Activated CD4-positive, alpha-beta T cell treated with anti-CD3 and anti-CD28 coated beads, Interleukin-2, Interleukin-6, amounts not matched to agents 100 ng/mL and 50 ng/mL, durations not matched to agents 16 hours and 8 hours (primary cell): ENCODE results near the gene HIPK2.
A peak's percentile ranks its signal among the peaks of the same experiment; 100 is the strongest.

Source experiments
- DNase-seq: peaks from one replicate; pipeline ENCODE4 v3.0.0-alpha.2; 2020

HIPK2 gene

GRCh38 chr7:139713061-139713460 lies 64.7 kb downstream of the HIPK2 start:
- DNase-seq, result no peak

DNA sequence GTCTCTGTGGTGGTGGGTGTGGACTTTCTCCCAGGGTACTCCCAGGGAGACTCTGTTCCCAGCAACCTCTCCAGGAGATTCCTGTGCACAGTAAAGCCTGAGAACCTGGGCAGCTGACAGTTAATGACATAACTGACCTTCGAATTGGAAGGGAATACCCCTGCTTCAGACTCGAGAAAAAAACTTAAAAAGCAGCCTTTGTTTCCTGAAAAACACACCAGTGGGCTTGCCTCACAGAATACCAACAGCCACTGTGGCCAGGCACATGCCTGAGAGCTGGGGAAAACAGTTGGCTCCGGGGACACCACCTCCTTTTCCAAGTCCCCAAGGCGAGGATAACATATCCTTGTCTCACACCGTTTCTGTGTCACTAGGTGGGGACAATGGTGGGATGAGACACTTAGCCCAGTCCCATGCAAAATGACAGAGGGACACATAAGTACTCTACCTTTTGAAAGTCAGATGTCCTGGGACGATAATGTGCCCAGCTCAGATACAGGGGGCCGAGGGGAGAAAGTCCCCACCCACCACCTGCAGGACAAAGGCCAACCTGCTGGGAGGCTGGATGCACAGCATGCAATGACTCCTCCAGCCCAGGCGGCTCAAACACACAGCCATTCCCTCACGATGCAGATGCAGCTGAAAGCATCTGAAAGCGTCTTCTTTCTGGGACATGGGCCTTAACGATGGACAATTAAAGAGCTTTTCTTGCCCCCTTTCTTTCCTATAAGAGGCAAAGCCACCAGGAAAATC lies 65.6 kb downstream of the HIPK2 start:
- DNase-seq, result no peak

- no peak for DNase-seq
Measured at GRCh38 chr7:139710036-139710435, 67.8 kb downstream of the HIPK2 start.

DNA sequence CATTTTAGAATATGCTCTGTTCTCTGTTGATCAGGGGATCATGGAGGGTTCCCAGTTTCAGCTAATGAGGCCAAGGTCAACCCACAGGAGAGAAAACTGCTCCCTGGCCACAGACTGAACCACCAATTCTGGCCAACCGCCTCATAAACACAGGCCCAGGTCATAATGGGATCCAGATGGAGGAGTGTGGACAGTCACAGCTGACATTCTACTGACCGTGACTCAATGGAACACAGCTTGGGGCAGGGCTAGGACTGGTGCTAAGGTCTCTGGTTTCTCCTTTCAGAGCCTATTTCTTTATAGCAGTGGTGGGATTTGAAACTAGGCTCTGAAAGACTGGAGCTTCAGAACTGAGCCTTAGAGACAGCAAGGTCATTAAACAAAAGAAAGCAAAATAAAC lies 68.3 kb downstream of the HIPK2 start:
- no peak for DNase-seq

DNA sequence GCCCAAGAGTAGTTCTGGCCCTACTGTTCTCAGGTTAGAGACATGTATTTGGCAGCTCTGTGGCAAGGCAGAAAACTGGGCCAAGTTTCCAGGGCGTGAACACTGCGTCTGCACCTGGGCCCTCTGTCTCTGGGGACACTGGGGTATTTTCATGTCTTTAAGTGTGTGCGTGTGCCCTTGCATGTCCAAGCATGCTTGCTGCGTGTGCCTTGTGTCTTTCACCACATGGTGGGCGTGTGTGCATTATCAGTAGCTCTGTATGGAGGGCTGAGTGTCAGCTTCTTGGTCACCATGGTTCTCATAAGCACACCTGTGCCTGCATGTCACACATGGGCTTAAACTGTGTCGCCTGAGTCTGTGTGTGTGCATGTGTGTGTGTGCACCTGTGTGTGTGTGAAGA lies 69.3 kb downstream of the HIPK2 start:
- no peak for DNase-seq

- DNase-seq, result no peak
Measured at GRCh38 chr7:139706837-139707236, 71.0 kb downstream of the HIPK2 start.

GRCh38 chr7:139704308-139704879 lies 73.4 kb downstream of the HIPK2 start:
- no peak for DNase-seq

GRCh38 chr7:139703487-139704307 lies 74.1 kb downstream of the HIPK2 start:
- DNase-seq, result no peak

DNA sequence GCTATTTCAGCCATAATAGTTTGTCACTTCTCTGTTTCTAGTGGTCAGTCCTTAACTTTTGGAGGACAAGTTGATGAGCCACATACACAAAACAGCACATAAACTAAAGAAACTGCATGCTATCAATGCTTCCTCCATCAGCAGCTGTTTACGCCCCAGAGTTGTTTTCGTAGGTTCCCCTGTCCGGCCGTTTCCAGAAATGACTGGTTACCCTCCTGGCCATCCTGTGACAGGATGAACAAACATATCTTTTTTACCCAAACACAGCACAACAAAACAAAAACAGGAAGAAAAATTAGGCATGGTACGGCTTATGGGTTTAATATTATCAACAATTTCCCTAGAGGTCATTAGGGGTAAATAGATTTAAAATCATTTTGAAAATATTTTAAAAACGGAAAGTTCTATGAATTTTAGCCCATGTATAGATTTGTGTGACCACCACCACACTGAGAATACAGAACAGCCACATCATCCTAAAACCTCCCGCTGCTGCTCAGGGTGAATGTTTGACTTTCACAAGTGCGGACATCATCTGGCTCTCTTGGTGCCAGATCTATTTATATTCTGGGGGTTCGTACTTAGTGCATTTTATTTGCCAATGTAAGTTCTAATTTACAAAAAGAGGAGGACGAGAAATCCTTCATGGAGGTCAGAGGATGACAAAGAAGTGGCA lies 74.8 kb downstream of the HIPK2 start:
- DNase-seq, result no peak

- no peak for DNase-seq
Measured at GRCh38 chr7:139702313-139702731, 75.5 kb downstream of the HIPK2 start.

GRCh38 chr7:139701908-139702307 lies 75.9 kb downstream of the HIPK2 start:
- no peak for DNase-seq

DNA sequence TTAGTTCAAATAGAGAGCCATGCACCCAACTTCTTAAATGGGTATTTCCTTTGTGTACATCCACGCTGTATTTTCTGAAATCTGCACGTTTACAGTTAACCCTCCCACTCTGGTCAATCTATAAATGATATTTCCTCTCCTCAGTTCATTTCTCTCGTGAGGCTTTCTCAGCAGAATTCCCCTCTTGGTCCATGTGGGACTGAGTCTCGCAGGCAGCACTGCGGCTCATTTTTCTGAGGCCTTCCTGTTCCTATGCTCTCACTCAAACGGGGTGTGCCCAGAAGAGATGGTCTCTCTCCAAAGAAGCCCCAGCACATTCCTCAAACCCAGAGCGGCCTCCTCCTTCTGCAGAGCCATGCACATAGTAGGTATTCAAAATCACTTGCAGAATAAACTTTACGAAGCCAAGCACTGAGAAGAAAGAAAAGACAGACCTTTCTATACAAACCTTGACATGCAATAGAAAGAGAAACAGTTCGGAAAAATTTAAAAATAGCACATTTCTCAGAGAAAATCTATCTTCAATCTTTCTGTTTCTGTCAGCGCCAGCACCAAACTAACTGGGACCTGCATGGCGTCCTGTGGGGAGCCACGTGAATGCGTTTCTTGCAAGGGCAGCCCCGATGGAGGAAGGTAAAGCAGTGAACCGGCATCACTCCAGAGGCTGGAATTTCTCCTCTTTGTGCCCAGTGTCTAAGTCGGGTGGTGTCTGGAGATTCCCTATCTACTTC lies 77.1 kb downstream of the HIPK2 start:
- peak; percentile 26 for DNase-seq

GRCh38 chr7:139699640-139700504 lies 77.9 kb downstream of the HIPK2 start:
- peak; percentile 58 for DNase-seq

GRCh38 chr7:139698844-139699243 lies 79.0 kb downstream of the HIPK2 start:
- no peak for DNase-seq

DNA sequence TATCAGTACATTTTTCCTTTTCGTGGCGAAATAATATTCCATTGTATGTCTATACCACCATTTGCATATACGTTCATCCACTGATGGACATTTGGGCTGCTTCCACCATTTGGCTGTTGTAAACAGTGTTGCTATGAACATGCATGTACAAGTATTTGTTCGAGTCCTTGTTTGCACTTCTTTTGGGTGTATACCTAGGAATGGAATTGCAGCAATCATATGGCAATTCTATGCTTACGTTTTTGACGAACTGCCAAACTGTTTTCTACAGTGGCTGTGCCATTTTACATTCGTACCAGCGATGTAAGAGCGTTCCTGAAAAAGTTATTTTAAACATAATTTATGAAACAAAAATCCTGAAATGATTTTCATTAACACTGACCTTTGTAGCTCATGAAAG lies 79.5 kb downstream of the HIPK2 start:
- no peak for DNase-seq

GRCh38 chr7:139697056-139697455 lies 80.7 kb downstream of the HIPK2 start:
- DNase-seq, result no peak

- DNase-seq, result no peak
Measured at GRCh38 chr7:139696552-139696951, 81.2 kb downstream of the HIPK2 start.

GRCh38 chr7:139695588-139695987 lies 82.2 kb downstream of the HIPK2 start:
- no peak for DNase-seq

DNA sequence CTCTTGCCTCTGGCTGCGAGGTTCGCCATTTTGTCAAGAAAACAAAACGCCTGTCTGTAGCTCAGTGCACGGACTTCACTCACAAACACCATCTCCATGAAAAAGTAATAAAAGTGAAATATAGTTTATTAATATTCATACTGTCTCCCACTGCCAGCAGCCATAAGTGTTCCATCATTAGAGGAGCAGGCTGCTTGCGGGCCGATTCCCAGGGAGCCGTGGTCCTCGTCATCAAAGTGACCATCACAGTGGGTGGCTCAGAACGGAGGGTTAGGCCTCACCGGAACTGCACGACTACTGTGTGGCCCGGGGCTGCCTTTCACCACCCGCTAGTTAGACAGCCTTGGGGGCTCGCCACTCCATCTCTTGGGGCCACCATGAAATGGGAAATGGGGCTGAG lies 82.7 kb downstream of the HIPK2 start:
- no peak for DNase-seq

DNA sequence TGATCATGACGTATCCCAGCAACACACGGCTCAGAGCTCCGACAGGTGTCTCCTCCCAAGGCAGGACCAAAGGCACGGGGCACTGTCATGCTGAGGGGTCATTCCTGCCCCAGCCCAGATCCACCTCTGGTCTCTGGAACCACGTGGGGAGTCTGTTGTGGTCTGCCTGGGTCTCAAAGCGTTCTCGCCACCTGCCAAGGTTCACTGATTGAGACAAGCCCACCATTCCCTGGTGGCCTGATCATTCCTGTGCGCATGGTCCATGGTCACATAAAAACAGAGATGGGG lies 83.5 kb downstream of the HIPK2 start:
- DNase-seq, result no peak

GRCh38 chr7:139693651-139694388 lies 84.0 kb downstream of the HIPK2 start:
- DNase-seq, result no peak
